Measurements from ENCODE around the gene ITGA7. TPM values are rescaled to one million over a fixed set of nuclear protein-coding genes. Genes with fewer than 3 reads are reported as not detected.

ITGA7 gene
- total and polyA plus RNA-seq, 9 donors, result 4.9 to 69.6 (median 25.9) TPM

DNA sequence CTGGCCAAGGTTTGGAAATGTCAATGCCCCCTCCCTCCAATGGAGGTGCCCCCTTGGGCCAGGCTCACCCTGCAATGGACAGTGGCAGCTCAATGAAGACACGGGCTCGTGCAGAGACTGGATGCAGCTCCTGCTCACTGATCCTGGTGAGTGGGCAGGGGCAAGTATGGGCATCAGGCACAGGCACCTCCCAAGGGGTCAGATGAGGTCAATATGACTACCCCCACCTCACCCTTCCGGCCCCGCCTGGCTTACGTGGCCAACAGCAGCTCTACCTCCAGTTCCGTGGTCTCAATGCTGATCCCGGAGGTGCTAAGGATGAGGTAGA, 13.6 kb downstream of the ITGA7 start:
- WGBS, 3 donors, result 96 to 98% (median 96%) methylated on average over 7 of the region's 7 CpGs
- peak in 1 of 5 donors; percentile 28 for DNase-seq
- Histone ChIP-seq H3K36me3 (no peaks in the 10 kb centered on the region), H3K27ac (no peak overlapping the region), H3K9me3 (no peaks in the 10 kb centered on the region), H3K4me1 (ENCODE audit: insufficient read depth) (no peaks in the 10 kb centered on the region), H3K27me3 (no peaks in the 10 kb centered on the region), H3K4me3 (no peak overlapping the region)
- intact Hi-C loops (cut with DNase I), result no loop called here
- TF ChIP-seq EP300 (IDR thresholded peaks at IDR 0.05) (no peak), POLR2A (IDR thresholded peaks at IDR 0.05) (no peak)
- TF ChIP-seq, protein P1, sequence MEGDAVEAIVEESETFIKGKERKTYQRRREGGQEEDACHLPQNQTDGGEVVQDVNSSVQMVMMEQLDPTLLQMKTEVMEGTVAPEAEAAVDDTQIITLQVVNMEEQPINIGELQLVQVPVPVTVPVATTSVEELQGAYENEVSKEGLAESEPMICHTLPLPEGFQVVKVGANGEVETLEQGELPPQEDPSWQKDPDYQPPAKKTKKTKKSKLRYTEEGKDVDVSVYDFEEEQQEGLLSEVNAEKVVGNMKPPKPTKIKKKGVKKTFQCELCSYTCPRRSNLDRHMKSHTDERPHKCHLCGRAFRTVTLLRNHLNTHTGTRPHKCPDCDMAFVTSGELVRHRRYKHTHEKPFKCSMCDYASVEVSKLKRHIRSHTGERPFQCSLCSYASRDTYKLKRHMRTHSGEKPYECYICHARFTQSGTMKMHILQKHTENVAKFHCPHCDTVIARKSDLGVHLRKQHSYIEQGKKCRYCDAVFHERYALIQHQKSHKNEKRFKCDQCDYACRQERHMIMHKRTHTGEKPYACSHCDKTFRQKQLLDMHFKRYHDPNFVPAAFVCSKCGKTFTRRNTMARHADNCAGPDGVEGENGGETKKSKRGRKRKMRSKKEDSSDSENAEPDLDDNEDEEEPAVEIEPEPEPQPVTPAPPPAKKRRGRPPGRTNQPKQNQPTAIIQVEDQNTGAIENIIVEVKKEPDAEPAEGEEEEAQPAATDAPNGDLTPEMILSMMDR (IDR thresholded peaks at IDR 0.05), result no peak

DNA sequence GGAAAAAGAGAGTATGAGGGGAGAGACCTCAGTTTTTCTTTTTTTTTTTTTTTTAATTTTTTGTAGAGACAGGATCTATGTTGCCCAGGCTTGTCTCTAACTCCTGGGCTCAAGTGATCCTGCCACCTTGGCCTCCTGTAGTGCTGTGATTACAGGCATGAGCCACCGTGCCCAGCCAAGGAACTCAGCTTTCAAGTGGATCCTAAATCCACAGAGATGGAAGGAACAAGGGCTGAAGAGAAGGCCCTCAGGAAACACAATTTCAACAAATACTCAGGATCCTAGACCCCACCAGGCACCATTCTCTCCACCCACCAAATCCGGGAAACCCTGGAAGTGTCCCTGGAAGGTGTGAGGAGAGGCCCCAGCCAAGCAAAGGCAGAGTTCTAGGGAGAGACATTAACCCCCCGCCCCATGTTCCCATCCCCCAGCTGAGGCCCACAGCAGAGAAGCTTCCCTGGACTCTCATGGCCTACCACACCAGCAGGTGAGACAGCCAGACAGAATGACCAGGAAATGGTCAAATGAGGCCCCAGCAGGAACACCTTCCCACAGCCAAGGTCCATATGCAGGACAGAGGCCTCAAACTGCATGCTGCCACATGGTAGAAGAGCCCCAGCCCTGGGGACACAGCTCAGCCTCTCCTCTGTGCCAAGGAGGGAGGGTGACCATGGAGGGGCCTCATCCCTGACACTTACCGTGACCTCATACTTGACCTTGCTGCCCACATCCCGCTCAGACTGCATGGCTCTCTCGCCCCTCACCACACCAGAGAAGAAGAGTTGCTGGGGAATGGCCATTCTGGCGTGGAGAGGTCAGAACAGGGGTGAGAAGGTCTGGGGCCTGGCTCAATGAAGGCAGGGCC, 14.1 kb downstream of the ITGA7 start:
- H3K27ac ChIP-seq, result no peak overlapping the region
- DNase-seq, result peak in 1 of 5 donors; percentile 3
- no peaks in the 10 kb centered on the region for H3K9me3 ChIP-seq
- no peak overlapping the region for H3K4me3 ChIP-seq
- intact Hi-C loops (cut with DNase I), result no loop called here
- no peaks in the 10 kb centered on the region for H3K36me3 ChIP-seq
- no peak for TF ChIP-seq POLR2A (IDR thresholded peaks at IDR 0.05)
- no peak for TF ChIP-seq EP300 (IDR thresholded peaks at IDR 0.05)
- TF ChIP-seq, protein P1 (IDR thresholded peaks at IDR 0.05), result no peak
- no peaks in the 10 kb centered on the region for H3K4me1 ChIP-seq (ENCODE audit: insufficient read depth)
- 87 to 91% (median 90%) methylated on average over 7 of the region's 7 CpGs for WGBS, 3 donors
- no peaks in the 10 kb centered on the region for H3K27me3 ChIP-seq

DNA sequence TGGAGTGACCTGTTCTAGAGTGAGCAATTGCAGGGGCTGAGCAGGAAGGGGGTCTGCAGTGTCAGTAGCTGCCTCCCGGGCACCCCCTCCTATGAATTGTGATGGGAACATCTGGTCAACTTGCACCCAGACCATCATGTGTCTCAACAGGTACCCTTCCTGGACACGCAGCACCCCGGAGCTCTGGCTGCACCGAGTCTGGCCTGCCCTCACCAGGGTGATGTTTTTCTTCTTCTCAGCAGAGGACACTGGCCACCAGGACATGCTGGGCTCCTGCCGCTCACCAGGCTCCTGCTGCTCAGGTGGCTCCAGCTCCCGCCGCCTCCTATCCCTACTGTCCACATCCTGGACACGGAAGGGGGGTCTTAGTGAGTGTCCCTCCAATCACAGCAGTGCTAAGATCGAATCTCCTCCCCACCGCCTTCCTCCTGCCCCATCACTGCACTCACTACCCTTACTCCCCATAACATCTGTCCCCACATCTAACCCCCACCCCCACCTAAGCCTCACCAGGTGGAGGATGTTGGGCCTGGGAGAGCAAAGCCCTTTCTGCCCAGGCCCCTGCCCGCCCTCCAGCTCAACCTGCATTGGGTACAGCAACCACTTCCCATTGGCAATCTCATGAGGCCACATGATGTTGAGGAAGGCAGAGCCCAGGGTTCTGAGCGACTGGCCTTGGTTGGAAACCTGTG, 14.9 kb downstream of the ITGA7 start:
- Histone ChIP-seq H3K27ac (no peak overlapping the region), H3K4me1 (ENCODE audit: insufficient read depth) (no peaks in the 10 kb centered on the region), H3K4me3 (no peak overlapping the region), H3K9me3 (no peaks in the 10 kb centered on the region), H3K36me3 (no peaks in the 10 kb centered on the region), H3K27me3 (no peaks in the 10 kb centered on the region)
- TF ChIP-seq POLR2A (IDR thresholded peaks at IDR 0.05) (no peak), EP300 (IDR thresholded peaks at IDR 0.05) (no peak)
- TF ChIP-seq, protein P1 (IDR thresholded peaks at IDR 0.05), result no peak
- WGBS, 3 donors, result 92 to 93% (median 93%) methylated on average over 12 of the region's 12 CpGs
- DNase-seq, result peak in 1 of 5 donors; percentile 20
- intact Hi-C loops (cut with DNase I), result no loop called here

DNA sequence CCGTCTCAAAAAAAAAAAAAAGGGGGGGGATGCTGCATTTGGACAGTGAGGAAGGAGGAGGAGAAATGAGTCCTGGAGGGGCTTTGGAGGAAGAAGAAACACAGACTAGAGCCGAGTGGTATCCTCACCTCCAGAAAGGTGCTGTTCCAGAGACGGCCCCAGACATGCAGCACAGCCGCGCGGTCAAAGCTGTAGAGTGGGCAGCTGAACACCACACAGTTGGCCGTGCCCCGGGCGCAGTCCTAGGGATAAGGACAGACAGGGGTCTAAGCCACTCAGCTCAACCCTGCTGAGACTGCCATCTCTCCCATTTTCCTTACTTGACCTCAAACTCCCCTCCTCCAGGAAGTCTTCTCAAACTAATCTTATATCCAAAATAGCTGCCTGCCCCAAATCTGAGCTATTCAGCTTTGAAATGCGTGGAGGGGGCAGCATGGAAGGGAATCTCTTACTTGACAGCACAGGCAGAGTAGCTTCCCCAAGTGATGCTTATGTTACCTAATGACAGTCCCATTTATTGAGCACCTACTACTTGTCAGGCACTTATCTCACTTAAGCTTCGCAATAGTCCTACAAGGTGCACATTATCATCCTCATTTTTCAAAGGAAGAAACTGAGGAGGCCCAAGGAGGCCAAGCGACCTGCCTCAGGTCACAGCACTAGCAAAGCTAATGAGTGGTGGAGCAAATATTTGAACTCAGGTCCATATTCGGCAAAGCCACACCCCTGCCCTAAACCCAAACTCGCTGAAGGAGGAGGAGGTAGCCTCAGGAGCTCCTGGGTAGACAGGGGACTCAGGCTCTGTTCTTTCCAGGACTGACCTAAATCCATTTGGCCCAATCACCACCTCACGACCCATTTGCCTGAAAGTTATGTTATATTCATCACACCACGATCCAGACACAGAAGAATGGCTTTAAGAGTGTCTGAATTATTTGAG, 18.7 kb downstream of the ITGA7 start:
- H3K9me3 ChIP-seq, result no peaks in the 10 kb centered on the region
- H3K27ac ChIP-seq, result no peak overlapping the region
- no peaks in the 10 kb centered on the region for H3K27me3 ChIP-seq
- no peaks in the 10 kb centered on the region for H3K36me3 ChIP-seq
- intact Hi-C loops (cut with DNase I), result no loop called here
- TF ChIP-seq POLR2A (IDR thresholded peaks at IDR 0.05) (no peak), EP300 (IDR thresholded peaks at IDR 0.05) (no peak)
- TF ChIP-seq, protein P1 (IDR thresholded peaks at IDR 0.05), result no peak
- DNase-seq, result peak in 1 of 5 donors; percentile 8
- 88 to 93% (median 90%) methylated on average over 16 of the region's 16 CpGs for WGBS, 3 donors
- no peak overlapping the region for H3K4me3 ChIP-seq
- no peaks in the 10 kb centered on the region for H3K4me1 ChIP-seq (ENCODE audit: insufficient read depth)

Measured in ovary (tissue), 9 donors.